ENCODE results near the gene ENTPD1.

ENTPD1 gene

GRCh38 chr10:95830044-95830443 is 74.1 kb downstream of the ENTPD1 start:
- H3K4me1 Mint-ChIP-seq, result no peaks in the 10 kb centered on the region
- H3K27ac Mint-ChIP-seq, result no peak overlapping the region
- no peaks in the 10 kb centered on the region for H3K27me3 Mint-ChIP-seq
- H3K9me3 Mint-ChIP-seq, result no peaks in the 10 kb centered on the region
- H3K4me3 Mint-ChIP-seq, result no peak overlapping the region
- no peaks in the 10 kb centered on the region for H3K36me3 Mint-ChIP-seq

GRCh38 chr10:95831076-95831475 is 75.1 kb downstream of the ENTPD1 start:
- H3K27me3 Mint-ChIP-seq, result no peaks in the 10 kb centered on the region
- H3K4me1 Mint-ChIP-seq, result no peaks in the 10 kb centered on the region
- H3K27ac Mint-ChIP-seq, result no peak overlapping the region
- H3K4me3 Mint-ChIP-seq, result no peak overlapping the region
- no peaks in the 10 kb centered on the region for H3K36me3 Mint-ChIP-seq
- H3K9me3 Mint-ChIP-seq, result no peaks in the 10 kb centered on the region

GRCh38 chr10:95831515-95831914 is 75.6 kb downstream of the ENTPD1 start:
- Mint-ChIP-seq H3K4me1 (no peaks in the 10 kb centered on the region), H3K4me3 (no peak overlapping the region), H3K27me3 (no peaks in the 10 kb centered on the region), H3K36me3 (no peaks in the 10 kb centered on the region), H3K9me3 (no peaks in the 10 kb centered on the region), H3K27ac (no peak overlapping the region)

GRCh38 chr10:95832216-95833041 is 76.5 kb downstream of the ENTPD1 start:
- H3K4me1 Mint-ChIP-seq, result no peaks in the 10 kb centered on the region
- no peaks in the 10 kb centered on the region for H3K36me3 Mint-ChIP-seq
- H3K4me3 Mint-ChIP-seq, result no peak overlapping the region
- no peak overlapping the region for H3K27ac Mint-ChIP-seq
- no peaks in the 10 kb centered on the region for H3K9me3 Mint-ChIP-seq
- H3K27me3 Mint-ChIP-seq, result no peaks in the 10 kb centered on the region

- no peak overlapping the region for H3K4me3 Mint-ChIP-seq
- H3K27ac Mint-ChIP-seq, result no peak overlapping the region
- H3K27me3 Mint-ChIP-seq, result no peaks in the 10 kb centered on the region
- H3K36me3 Mint-ChIP-seq, result no peaks in the 10 kb centered on the region
- H3K4me1 Mint-ChIP-seq, result no peaks in the 10 kb centered on the region
- no peaks in the 10 kb centered on the region for H3K9me3 Mint-ChIP-seq
Observed at GRCh38 chr10:95833042-95833610, 77.2 kb downstream of the ENTPD1 start.

GRCh38 chr10:95834406-95834805 is 78.4 kb downstream of the ENTPD1 start:
- Mint-ChIP-seq H3K4me3 (no peak overlapping the region), H3K27ac (no peak overlapping the region), H3K9me3 (no peaks in the 10 kb centered on the region), H3K36me3 (no peaks in the 10 kb centered on the region), H3K4me1 (no peaks in the 10 kb centered on the region), H3K27me3 (no peaks in the 10 kb centered on the region)

GRCh38 chr10:95835149-95835860 is 79.3 kb downstream of the ENTPD1 start:
- no peak overlapping the region for H3K4me3 Mint-ChIP-seq
- no peak overlapping the region for H3K27ac Mint-ChIP-seq
- no peaks in the 10 kb centered on the region for H3K27me3 Mint-ChIP-seq
- no peaks in the 10 kb centered on the region for H3K4me1 Mint-ChIP-seq
- H3K9me3 Mint-ChIP-seq, result no peaks in the 10 kb centered on the region
- no peaks in the 10 kb centered on the region for H3K36me3 Mint-ChIP-seq

- Mint-ChIP-seq H3K27ac (no peak overlapping the region), H3K4me3 (no peak overlapping the region), H3K9me3 (no peaks in the 10 kb centered on the region), H3K27me3 (no peaks in the 10 kb centered on the region), H3K36me3 (no peaks in the 10 kb centered on the region), H3K4me1 (no peaks in the 10 kb centered on the region)
Observed at GRCh38 chr10:95835911-95836310, 79.9 kb downstream of the ENTPD1 start.

GRCh38 chr10:95836610-95837355 is 80.8 kb downstream of the ENTPD1 start:
- no peak overlapping the region for H3K27ac Mint-ChIP-seq
- H3K9me3 Mint-ChIP-seq, result no peaks in the 10 kb centered on the region
- H3K36me3 Mint-ChIP-seq, result no peaks in the 10 kb centered on the region
- H3K4me1 Mint-ChIP-seq, result peaks cover 3% of the 10 kb centered on the region
- no peaks in the 10 kb centered on the region for H3K27me3 Mint-ChIP-seq
- no peak overlapping the region for H3K4me3 Mint-ChIP-seq

GRCh38 chr10:95837356-95837776 is 81.4 kb downstream of the ENTPD1 start:
- Mint-ChIP-seq H3K9me3 (no peaks in the 10 kb centered on the region), H3K27ac (no peak overlapping the region), H3K36me3 (no peaks in the 10 kb centered on the region), H3K4me1 (peaks cover 5% of the 10 kb centered on the region), H3K4me3 (no peak overlapping the region), H3K27me3 (no peaks in the 10 kb centered on the region)

- Mint-ChIP-seq H3K4me1 (peaks cover 5% of the 10 kb centered on the region), H3K9me3 (no peaks in the 10 kb centered on the region), H3K27ac (no peak overlapping the region), H3K27me3 (no peaks in the 10 kb centered on the region), H3K36me3 (no peaks in the 10 kb centered on the region), H3K4me3 (no peak overlapping the region)
Observed at GRCh38 chr10:95837783-95838182, 81.8 kb downstream of the ENTPD1 start.

- no peak overlapping the region for H3K4me3 Mint-ChIP-seq
- peaks cover 5% of the 10 kb centered on the region for H3K27me3 Mint-ChIP-seq
- H3K9me3 Mint-ChIP-seq, result no peaks in the 10 kb centered on the region
- H3K27ac Mint-ChIP-seq, result no peak overlapping the region
- H3K36me3 Mint-ChIP-seq, result no peaks in the 10 kb centered on the region
- peaks cover 5% of the 10 kb centered on the region for H3K4me1 Mint-ChIP-seq
Observed at GRCh38 chr10:95840121-95840520, 84.2 kb downstream of the ENTPD1 start.

- peaks cover 5% of the 10 kb centered on the region for H3K27me3 Mint-ChIP-seq
- H3K36me3 Mint-ChIP-seq, result no peaks in the 10 kb centered on the region
- H3K9me3 Mint-ChIP-seq, result no peaks in the 10 kb centered on the region
- no peak overlapping the region for H3K4me3 Mint-ChIP-seq
- peaks cover 5% of the 10 kb centered on the region for H3K4me1 Mint-ChIP-seq
- no peak overlapping the region for H3K27ac Mint-ChIP-seq
Observed at GRCh38 chr10:95840681-95841080, 84.7 kb downstream of the ENTPD1 start.

GRCh38 chr10:95841661-95842498 is 85.9 kb downstream of the ENTPD1 start:
- no peak overlapping the region for H3K27ac Mint-ChIP-seq
- H3K9me3 Mint-ChIP-seq, result no peaks in the 10 kb centered on the region
- peaks cover 5% of the 10 kb centered on the region for H3K4me1 Mint-ChIP-seq
- no peak overlapping the region for H3K4me3 Mint-ChIP-seq
- peaks cover 5% of the 10 kb centered on the region for H3K27me3 Mint-ChIP-seq
- no peaks in the 10 kb centered on the region for H3K36me3 Mint-ChIP-seq

GRCh38 chr10:95845411-95845810 is 89.4 kb downstream of the ENTPD1 start:
- Mint-ChIP-seq H3K27ac (no peak overlapping the region), H3K36me3 (peaks cover 2% of the 10 kb centered on the region)

More at GRCh38 chr10:95845411-95845810, 89.4 kb downstream of the ENTPD1 start:
- Mint-ChIP-seq H3K4me1 (peaks cover 5% of the 10 kb centered on the region), H3K4me3 (no peak overlapping the region), H3K9me3 (no peaks in the 10 kb centered on the region), H3K27me3 (peaks cover 5% of the 10 kb centered on the region)
